ENCODE results near the gene ZCCHC10.

DNA sequence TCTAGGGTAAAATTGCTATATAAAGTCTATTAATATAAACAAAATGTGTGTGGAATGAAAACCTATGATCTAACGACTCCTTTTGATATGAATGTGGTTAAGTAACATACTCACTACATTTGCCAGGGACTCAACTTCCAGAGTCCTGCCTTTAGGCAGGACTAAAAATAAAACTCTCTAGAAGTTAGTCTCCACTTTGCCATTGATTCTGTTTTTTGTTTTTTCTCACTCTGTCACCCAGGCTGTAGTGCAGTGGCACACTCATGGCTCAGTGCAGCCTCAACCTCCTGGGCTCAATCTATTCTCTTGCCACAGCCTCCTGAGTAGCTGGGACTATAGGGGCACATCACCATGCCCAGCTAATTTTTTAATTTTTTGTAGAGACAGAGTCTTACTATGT, 30.0 kb downstream of the ZCCHC10 start:
- TF ChIP-seq, protein P1, sequence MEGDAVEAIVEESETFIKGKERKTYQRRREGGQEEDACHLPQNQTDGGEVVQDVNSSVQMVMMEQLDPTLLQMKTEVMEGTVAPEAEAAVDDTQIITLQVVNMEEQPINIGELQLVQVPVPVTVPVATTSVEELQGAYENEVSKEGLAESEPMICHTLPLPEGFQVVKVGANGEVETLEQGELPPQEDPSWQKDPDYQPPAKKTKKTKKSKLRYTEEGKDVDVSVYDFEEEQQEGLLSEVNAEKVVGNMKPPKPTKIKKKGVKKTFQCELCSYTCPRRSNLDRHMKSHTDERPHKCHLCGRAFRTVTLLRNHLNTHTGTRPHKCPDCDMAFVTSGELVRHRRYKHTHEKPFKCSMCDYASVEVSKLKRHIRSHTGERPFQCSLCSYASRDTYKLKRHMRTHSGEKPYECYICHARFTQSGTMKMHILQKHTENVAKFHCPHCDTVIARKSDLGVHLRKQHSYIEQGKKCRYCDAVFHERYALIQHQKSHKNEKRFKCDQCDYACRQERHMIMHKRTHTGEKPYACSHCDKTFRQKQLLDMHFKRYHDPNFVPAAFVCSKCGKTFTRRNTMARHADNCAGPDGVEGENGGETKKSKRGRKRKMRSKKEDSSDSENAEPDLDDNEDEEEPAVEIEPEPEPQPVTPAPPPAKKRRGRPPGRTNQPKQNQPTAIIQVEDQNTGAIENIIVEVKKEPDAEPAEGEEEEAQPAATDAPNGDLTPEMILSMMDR (conservative IDR thresholded peaks at IDR 0.05; ENCODE audit: low read depth, low read length): no peak
- TF ChIP-seq RFX5 (IDR thresholded peaks at IDR 0.05; ENCODE audit: low read depth, low read length) (no peak), POLR2A (IDR thresholded peaks at IDR 0.05; ENCODE audit: low read depth, low read length) (no peak), MXI1 (IDR thresholded peaks at IDR 0.05; ENCODE audit: borderline replicate concordance, low read depth, low read length) (no peak), RAD21 (IDR thresholded peaks at IDR 0.05; ENCODE audit: low read length) (no peak), BHLHE40 (IDR thresholded peaks at IDR 0.05; ENCODE audit: low read depth, low read length) (no peak), SMC3 (IDR thresholded peaks at IDR 0.05; ENCODE audit: low read depth, low read length) (no peak), FOS (IDR thresholded peaks at IDR 0.05; ENCODE audit: low read depth, low read length) (no peak)
- TF ChIP-seq, protein P2, sequence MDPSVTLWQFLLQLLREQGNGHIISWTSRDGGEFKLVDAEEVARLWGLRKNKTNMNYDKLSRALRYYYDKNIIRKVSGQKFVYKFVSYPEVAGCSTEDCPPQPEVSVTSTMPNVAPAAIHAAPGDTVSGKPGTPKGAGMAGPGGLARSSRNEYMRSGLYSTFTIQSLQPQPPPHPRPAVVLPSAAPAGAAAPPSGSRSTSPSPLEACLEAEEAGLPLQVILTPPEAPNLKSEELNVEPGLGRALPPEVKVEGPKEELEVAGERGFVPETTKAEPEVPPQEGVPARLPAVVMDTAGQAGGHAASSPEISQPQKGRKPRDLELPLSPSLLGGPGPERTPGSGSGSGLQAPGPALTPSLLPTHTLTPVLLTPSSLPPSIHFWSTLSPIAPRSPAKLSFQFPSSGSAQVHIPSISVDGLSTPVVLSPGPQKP (IDR thresholded peaks at IDR 0.05; ENCODE audit: borderline replicate concordance, low read depth, low read length): no peak
